Osteoblast (primary cell): ENCODE measurements around the gene MYO10. TPM values are rescaled to one million over a fixed set of nuclear protein-coding genes. Genes with fewer than 3 reads are reported as not detected.

Experiments used
- DNase-seq: peaks from one replicate; pipeline ENCODE4 v3.0.0; 2011; ENCODE audit warnings: low spot score, mixed read lengths; ENCODE audit not compliant: insufficient read length; ENCODE audit errors: missing footprints
- H2AFZ ChIP-seq: 2 replicates; pipeline ENCODE4 v1.6.0; 2011; ENCODE audit warnings: mild to moderate bottlenecking, low read length
- H3K27ac ChIP-seq: 2 replicates; pipeline ENCODE4 v1.5.1; 2011; ENCODE audit warnings: mild to moderate bottlenecking, low read depth, low read length, moderate library complexity
- H3K27me3 ChIP-seq: 2 replicates; pipeline ENCODE4 v1.6.0; 2012; ENCODE audit warnings: mild to moderate bottlenecking, control low read depth, inconsistent platforms, low read length, moderate library complexity; ENCODE audit not compliant: insufficient read depth
- H3K36me3 ChIP-seq: 2 replicates; pipeline ENCODE4 v1.5.1; 2011; ENCODE audit warnings: mild to moderate bottlenecking, low read length, control low read depth, moderate library complexity; ENCODE audit not compliant: insufficient read depth
- H3K4me1 ChIP-seq: 2 replicates; pipeline ENCODE4 v1.5.1; 2011; ENCODE audit warnings: mild to moderate bottlenecking, low read length, control low read depth, moderate library complexity; ENCODE audit not compliant: insufficient read depth
- H3K4me2 ChIP-seq: 2 replicates; pipeline ENCODE4 v1.6.0; 2011; ENCODE audit warnings: mild to moderate bottlenecking, low read length; ENCODE audit not compliant: insufficient read depth
- H3K4me3 ChIP-seq: fragments of 200-600 bp; sonication (generic); 3 replicates; pipeline ENCODE4 v1.5.1; 2012; ENCODE audit warnings: mild to moderate bottlenecking, low read length, inconsistent platforms; ENCODE audit not compliant: insufficient read depth
- H3K79me2 ChIP-seq: 2 replicates; pipeline ENCODE4 v1.6.0; 2012; ENCODE audit warnings: mild to moderate bottlenecking, low read length, control low read depth, inconsistent platforms; ENCODE audit not compliant: insufficient read depth
- H3K9me3 ChIP-seq: 2 replicates; pipeline ENCODE4 v1.5.1; 2011; ENCODE audit warnings: low read depth, low read length, control low read depth
- H4K20me1 ChIP-seq: 2 replicates; pipeline ENCODE4 v1.6.0; 2012; ENCODE audit warnings: mild to moderate bottlenecking, low read length, control low read depth; ENCODE audit not compliant: insufficient read depth
- CTCF ChIP-seq: IDR thresholded peaks from 2 replicates; pipeline ENCODE4 v1.5.1; 2011; ENCODE audit warnings: mild to moderate bottlenecking, low read depth, low read length, moderate library complexity; ENCODE audit errors: extremely low read depth
- total RNA-seq: library from RNA; depleted of rRNA; stranded (reverse); fragments of >200 nt; gene quantifications from 2 replicates; pipeline ENCODE4 v1.2.3, GENCODE V29; 2012

Gene MYO10
- total RNA-seq, 1 donor: 40.9 TPM

GRCh38 chr5:16668194-16668593, 267.9 kb downstream of the MYO10 start:
- H4K20me1 ChIP-seq: no peaks in the 10 kb centered on the region
- no peak overlapping the region for H3K4me3 ChIP-seq
- DNase-seq: no peak
- no peak overlapping the region for H3K27ac ChIP-seq
- H3K4me1 ChIP-seq: peaks cover 6% of the 10 kb centered on the region
- H3K9me3 ChIP-seq: no peaks in the 10 kb centered on the region
- no peaks in the 10 kb centered on the region for H3K79me2 ChIP-seq
- peaks cover 59% of the 10 kb centered on the region for H3K36me3 ChIP-seq
- H3K4me2 ChIP-seq: no peak overlapping the region
- no peak overlapping the region for H2AFZ ChIP-seq
- no peak for TF ChIP-seq CTCF
- H3K27me3 ChIP-seq: no peaks in the 10 kb centered on the region

DNA sequence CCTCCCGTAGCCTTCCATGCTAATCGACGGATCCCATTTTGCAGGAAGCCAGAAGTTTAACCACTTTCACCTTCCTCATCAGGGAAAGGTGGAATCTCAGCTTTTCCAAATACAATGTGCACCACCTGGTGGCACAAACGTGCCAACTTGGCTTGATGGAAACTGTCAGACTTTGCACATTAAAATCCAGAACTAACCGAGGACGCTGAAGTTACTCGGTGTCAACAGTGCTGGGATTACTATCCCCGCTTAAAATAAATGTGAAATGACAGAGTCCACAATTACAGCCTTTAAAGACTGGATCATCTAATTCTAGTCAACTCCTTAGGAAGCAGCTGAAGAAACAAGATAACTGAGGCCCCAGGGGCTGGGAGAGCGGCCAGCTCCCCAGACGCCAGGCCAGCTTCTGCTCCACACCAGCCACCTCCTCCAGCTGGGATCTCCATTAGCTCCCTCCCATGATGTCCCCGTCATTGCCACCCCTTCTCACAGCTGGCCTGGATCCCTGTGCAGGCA, 269.1 kb downstream of the MYO10 start:
- Histone ChIP-seq H3K4me3 (no peak overlapping the region), H3K79me2 (no peaks in the 10 kb centered on the region), H3K9me3 (no peaks in the 10 kb centered on the region), H3K4me1 (peaks cover 6% of the 10 kb centered on the region), H4K20me1 (no peaks in the 10 kb centered on the region), H2AFZ (no peak overlapping the region), H3K36me3 (peaks cover 49% of the 10 kb centered on the region), H3K27ac (no peak overlapping the region), H3K4me2 (no peak overlapping the region), H3K27me3 (no peaks in the 10 kb centered on the region)
- peak; percentile 24 for TF ChIP-seq CTCF
- DNase-seq: peak; percentile 54

GRCh38 chr5:16666130-16666882, 269.8 kb downstream of the MYO10 start:
- Histone ChIP-seq H3K27me3 (no peaks in the 10 kb centered on the region), H3K4me2 (no peak overlapping the region), H3K9me3 (no peaks in the 10 kb centered on the region), H3K4me1 (peaks cover 6% of the 10 kb centered on the region), H3K36me3 (peaks cover 42% of the 10 kb centered on the region), H3K4me3 (no peak overlapping the region), H3K79me2 (no peaks in the 10 kb centered on the region), H4K20me1 (no peaks in the 10 kb centered on the region), H3K27ac (no peak overlapping the region), H2AFZ (no peak overlapping the region)
- no peak for DNase-seq
- TF ChIP-seq CTCF: no peak

DNA sequence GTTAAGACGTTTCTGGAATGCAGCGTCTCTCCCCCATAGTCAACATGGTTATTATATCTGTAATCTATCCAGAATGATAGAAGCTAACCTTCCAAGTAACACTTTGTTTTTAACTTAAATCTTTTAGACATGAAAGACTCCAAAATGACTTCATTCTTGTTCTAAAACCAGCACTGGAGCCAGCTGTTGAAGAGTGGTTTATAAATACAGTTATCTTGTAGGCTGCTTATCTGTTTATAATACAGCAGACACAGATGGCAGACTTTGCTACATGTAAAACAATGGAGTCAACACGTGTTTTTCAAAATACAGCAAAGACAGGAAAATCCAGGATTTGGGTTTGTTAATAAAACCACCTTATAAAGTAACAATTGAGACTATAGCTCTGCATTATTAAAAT, 270.5 kb downstream of the MYO10 start:
- Histone ChIP-seq H3K36me3 (peaks cover 35% of the 10 kb centered on the region), H3K9me3 (no peaks in the 10 kb centered on the region), H3K79me2 (no peaks in the 10 kb centered on the region), H2AFZ (no peak overlapping the region), H3K27ac (no peak overlapping the region), H3K4me2 (no peak overlapping the region), H3K4me3 (no peak overlapping the region), H3K27me3 (no peaks in the 10 kb centered on the region), H3K4me1 (peaks cover 6% of the 10 kb centered on the region), H4K20me1 (no peaks in the 10 kb centered on the region)
- no peak for TF ChIP-seq CTCF
- DNase-seq: no peak
